Body of pancreas (tissue), 4 donors: ENCODE results near the gene GRID1.

Experiments
- POLR2A ChIP-seq, 3 donors: fragments of 450-650 bp; IDR thresholded peaks; one replicate each; pipeline ENCODE4 v1.6.1; 2016; ENCODE audit warnings: antibody characterized with exemption in 3 of 3, mild to moderate bottlenecking in 2 of 3
- TF ChIP-seq, protein P1 (sequence below), 7 experiments: fragments of 450-650 bp in 4 of 7; fragments of 200-600 bp in 3 of 7; sonication (generic) in 3 of 7; IDR thresholded peaks; one replicate each; pipeline ENCODE4 v1.5.1; 2016 to 2019; ENCODE audit warnings: antibody characterized with exemption in 7 of 7

DNA sequence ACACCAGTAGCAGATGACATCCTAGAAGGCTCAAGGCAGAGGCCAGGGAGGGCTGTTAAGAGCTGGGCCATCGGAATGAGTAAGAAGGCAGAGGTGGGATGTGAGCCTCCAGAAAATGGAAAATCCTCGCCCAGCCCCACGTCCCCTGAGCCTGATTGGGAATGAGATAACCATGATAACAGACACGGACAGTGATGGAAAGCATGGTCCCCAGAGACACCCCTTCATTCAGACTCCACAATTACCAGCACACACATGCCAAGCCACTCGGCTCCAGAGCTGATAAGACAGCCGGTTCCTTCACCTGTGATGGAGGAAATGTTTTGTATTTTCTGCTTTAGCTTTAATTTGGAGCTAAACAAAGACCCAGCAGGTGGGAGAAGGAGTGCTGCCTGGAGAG, 106.0 kb downstream of the GRID1 start:
- TF ChIP-seq, protein P1, sequence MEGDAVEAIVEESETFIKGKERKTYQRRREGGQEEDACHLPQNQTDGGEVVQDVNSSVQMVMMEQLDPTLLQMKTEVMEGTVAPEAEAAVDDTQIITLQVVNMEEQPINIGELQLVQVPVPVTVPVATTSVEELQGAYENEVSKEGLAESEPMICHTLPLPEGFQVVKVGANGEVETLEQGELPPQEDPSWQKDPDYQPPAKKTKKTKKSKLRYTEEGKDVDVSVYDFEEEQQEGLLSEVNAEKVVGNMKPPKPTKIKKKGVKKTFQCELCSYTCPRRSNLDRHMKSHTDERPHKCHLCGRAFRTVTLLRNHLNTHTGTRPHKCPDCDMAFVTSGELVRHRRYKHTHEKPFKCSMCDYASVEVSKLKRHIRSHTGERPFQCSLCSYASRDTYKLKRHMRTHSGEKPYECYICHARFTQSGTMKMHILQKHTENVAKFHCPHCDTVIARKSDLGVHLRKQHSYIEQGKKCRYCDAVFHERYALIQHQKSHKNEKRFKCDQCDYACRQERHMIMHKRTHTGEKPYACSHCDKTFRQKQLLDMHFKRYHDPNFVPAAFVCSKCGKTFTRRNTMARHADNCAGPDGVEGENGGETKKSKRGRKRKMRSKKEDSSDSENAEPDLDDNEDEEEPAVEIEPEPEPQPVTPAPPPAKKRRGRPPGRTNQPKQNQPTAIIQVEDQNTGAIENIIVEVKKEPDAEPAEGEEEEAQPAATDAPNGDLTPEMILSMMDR (IDR thresholded peaks at IDR 0.05) = no peak
- no peak for TF ChIP-seq POLR2A (IDR thresholded peaks at IDR 0.05)
